Brain microvascular endothelial cell (primary cell): ENCODE measurements around the gene AQP10.
A peak's percentile ranks its signal among the peaks of the same experiment; 100 is the strongest.

Experiments
- DNase-seq: peaks from one replicate; pipeline ENCODE4 v3.0.0-alpha.2; 2020
- H3K27ac ChIP-seq: fragments of 250-450 bp; sonication (Bioruptor Pico); 2 replicates; pipeline ENCODE4 v1.5.1; 2020; ENCODE audit warnings: mild to moderate bottlenecking, moderate library complexity
- H3K27me3 ChIP-seq: fragments of 250-450 bp; sonication (Bioruptor Pico); replicated peaks from 2 replicates; pipeline ENCODE4 v1.5.1; 2020; ENCODE audit warnings: mild to moderate bottlenecking
- H3K36me3 ChIP-seq: fragments of 250-450 bp; sonication (Bioruptor Pico); replicated peaks from 2 replicates; pipeline ENCODE4 v1.5.1; 2020; ENCODE audit warnings: mild to moderate bottlenecking
- H3K4me3 ChIP-seq: 2 replicates; pipeline ENCODE4 v1.5.1; 2011; ENCODE audit warnings: low read depth, mild to moderate bottlenecking, control low read depth, low read length, moderate library complexity
- CTCF ChIP-seq: IDR thresholded peaks from 2 replicates; pipeline ENCODE4 v1.5.1; 2011; ENCODE audit warnings: low read depth, mild to moderate bottlenecking, moderate library complexity, low read length, control low read depth, inconsistent platforms; ENCODE audit errors: missing control alignments
- in situ Hi-C: cut with HindIII; loops from 2 replicates; pipeline ENCODE4 v1.10.0; 2017; ENCODE audit warnings: low sequenced_read_pairs, low pct_ligation_motif_present

AQP10 gene

GRCh38 chr1:154344977-154345837 is 24.3 kb downstream of the AQP10 start:
- in situ Hi-C loops = loop anchor here (25.0 kb wide), 1 partner anchor 108 kb away; no protein-coding TSS in a partner anchor
- DNase-seq = peak; percentile 18
- no peak overlapping the region for H3K4me3 ChIP-seq
- H3K36me3 ChIP-seq = peaks cover 88% of the 10 kb centered on the region
- TF ChIP-seq CTCF = peak; percentile 87
- H3K27ac ChIP-seq = no peak overlapping the region
- H3K27me3 ChIP-seq = no peaks in the 10 kb centered on the region

- no peak for TF ChIP-seq CTCF
- no peak for DNase-seq
- H3K36me3 ChIP-seq = peaks cover 76% of the 10 kb centered on the region
- no peaks in the 10 kb centered on the region for H3K27me3 ChIP-seq
- no peak overlapping the region for H3K27ac ChIP-seq
- no peak overlapping the region for H3K4me3 ChIP-seq
- in situ Hi-C loops = loop anchor here (25.0 kb wide), 1 partner anchor 109 kb away; no protein-coding TSS in a partner anchor
Observed at GRCh38 chr1:154346276-154346917, 25.5 kb downstream of the AQP10 start.

- Histone ChIP-seq H3K36me3 (peaks cover 63% of the 10 kb centered on the region), H3K27ac (no peak overlapping the region), H3K27me3 (no peaks in the 10 kb centered on the region), H3K4me3 (no peak overlapping the region)
- TF ChIP-seq CTCF = no peak
- in situ Hi-C loops = loop anchor here (25.0 kb wide), 1 partner anchor 111 kb away; no protein-coding TSS in a partner anchor
- no peak for DNase-seq
Observed at GRCh38 chr1:154347961-154348360, 27.1 kb downstream of the AQP10 start.

- H3K27ac ChIP-seq = no peak overlapping the region
- H3K27me3 ChIP-seq = no peaks in the 10 kb centered on the region
- TF ChIP-seq CTCF = peak; percentile 7
- no peak overlapping the region for H3K4me3 ChIP-seq
- no peak for DNase-seq
- in situ Hi-C loops = loop anchor here (25.0 kb wide), 1 partner anchor 111 kb away; no protein-coding TSS in a partner anchor
- H3K36me3 ChIP-seq = peaks cover 57% of the 10 kb centered on the region
Observed at GRCh38 chr1:154348429-154349076, 27.7 kb downstream of the AQP10 start.

- Histone ChIP-seq H3K27me3 (no peaks in the 10 kb centered on the region), H3K4me3 (no peak overlapping the region), H3K27ac (no peak overlapping the region), H3K36me3 (peaks cover 51% of the 10 kb centered on the region)
- TF ChIP-seq CTCF = no peak
- no peak for DNase-seq
- in situ Hi-C loops = loop anchor here (25.0 kb wide), 1 partner anchor 112 kb away; no protein-coding TSS in a partner anchor
Observed at GRCh38 chr1:154349121-154349520, 28.2 kb downstream of the AQP10 start.
